T-helper 1 cell treated with Interleukin-12 subunit alpha and Interleukin-12 subunit beta and Interleukin-4 antibody, amounts not matched to agents 30 μg/mL and 1 μg/mL, for 36 hours (primary cell): Measurements from ENCODE around the gene OR5M11.
"Not testable (repeated sequence)": the region's sequence is repeated elsewhere in the genome, so short reads cannot be mapped to it uniquely, and the experiment has no call there.

Source experiments
- H3K27ac Mint-ChIP-seq: one replicate; pipeline ENCODE4 v1.8.0; 2021; ENCODE audit warnings: mild to moderate bottlenecking, mixed read lengths
- H3K27me3 Mint-ChIP-seq: one replicate; pipeline ENCODE4 v1.8.0; 2021; ENCODE audit warnings: low read depth, mixed read lengths
- H3K36me3 Mint-ChIP-seq: one replicate; pipeline ENCODE4 v1.8.0; 2021; ENCODE audit warnings: low read depth, mixed read lengths
- H3K4me1 Mint-ChIP-seq: one replicate; pipeline ENCODE4 v1.8.0; 2021; ENCODE audit warnings: low read depth, mixed read lengths
- H3K4me3 Mint-ChIP-seq: one replicate; pipeline ENCODE4 v1.8.0; 2021; ENCODE audit warnings: mild to moderate bottlenecking, moderate library complexity, mixed read lengths
- H3K9me3 Mint-ChIP-seq: one replicate; pipeline ENCODE4 v1.8.0; 2021; ENCODE audit warnings: mixed read lengths

OR5M11 gene

DNA sequence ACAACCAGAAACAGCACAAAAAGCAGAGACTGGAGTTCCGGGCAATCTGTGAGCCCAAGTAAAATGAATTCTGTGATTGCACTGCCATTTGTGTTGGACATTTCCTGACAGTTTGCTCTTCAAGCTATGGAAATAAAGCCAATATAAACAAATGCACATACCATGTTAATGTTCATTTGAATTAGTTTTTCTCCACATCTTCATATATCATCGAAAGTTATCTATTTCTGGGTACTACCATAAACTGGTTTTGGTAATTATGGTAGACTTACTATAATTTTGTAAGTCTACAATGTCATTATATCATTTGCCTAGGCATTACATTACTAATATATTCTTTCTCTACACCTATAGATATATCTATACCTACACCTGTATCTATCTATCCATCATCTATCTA, at the start of gene OR5M11:
Gene OR5M11, minus strand, starts transcription at position 101 of the 400 bp plus-strand sequence. Its CDS starts 0 bp downstream, at position 101.
- peaks cover 34% of the 10 kb centered on the region for H3K9me3 Mint-ChIP-seq
- no peaks in the 10 kb centered on the region for H3K36me3 Mint-ChIP-seq
- no peak within 1 kb of the TSS for H3K27ac Mint-ChIP-seq
- H3K4me1 Mint-ChIP-seq: no peaks in the 10 kb centered on the region
- no peak within 1 kb of the TSS for H3K4me3 Mint-ChIP-seq
- no peaks in the 10 kb centered on the region for H3K27me3 Mint-ChIP-seq

DNA sequence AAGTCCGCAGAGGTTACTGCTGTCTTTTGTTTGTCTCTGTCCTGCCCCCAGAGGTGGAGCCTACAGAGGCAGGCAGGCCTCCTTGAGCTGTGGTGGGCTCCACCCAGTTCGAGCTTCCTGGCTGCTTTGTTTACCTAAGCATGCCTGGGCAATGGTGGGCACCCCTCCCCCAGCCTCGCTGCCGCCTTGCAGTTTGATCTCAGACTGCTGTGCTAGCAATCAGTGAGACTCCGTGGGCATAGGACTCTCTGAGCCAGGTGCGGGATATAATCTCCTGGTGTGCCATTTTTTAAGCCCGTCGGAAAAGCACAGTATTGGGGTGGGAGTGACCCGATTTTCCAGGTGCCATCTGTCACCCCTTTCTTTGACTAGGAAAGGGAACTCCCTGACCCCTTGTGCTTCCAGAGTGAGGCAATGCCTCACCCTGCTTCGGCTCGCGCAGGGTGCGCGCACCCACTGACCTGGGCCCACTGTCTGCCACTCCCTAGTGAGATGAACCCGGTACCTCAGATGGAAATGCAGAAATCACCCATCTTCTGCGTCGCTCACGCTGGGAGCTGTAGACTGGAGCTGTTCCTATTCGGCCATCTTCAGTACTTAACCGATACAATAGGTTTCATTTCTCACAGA, 49.1 kb upstream of the OR5M11 start:
- peaks cover 17% of the 10 kb centered on the region for H3K9me3 Mint-ChIP-seq
- H3K36me3 Mint-ChIP-seq, H3K27me3 Mint-ChIP-seq, H3K27ac Mint-ChIP-seq, H3K4me3 Mint-ChIP-seq, H3K4me1 Mint-ChIP-seq: not testable (repeated sequence)

- Mint-ChIP-seq H3K4me3 (no peak within 1 kb of the TSS), H3K9me3 (peaks cover 3% of the 10 kb centered on the region), H3K4me1 (no peaks in the 10 kb centered on the region), H3K27me3 (no peaks in the 10 kb centered on the region), H3K27ac (no peak within 1 kb of the TSS), H3K36me3 (no peaks in the 10 kb centered on the region)
These were observed 34.6 kb upstream of the OR5M11 start, which contains the start of gene OR5M10 for GRCh38 chr11:56577621-56578020. OR5M10 (minus strand) TSS chr11:56577721; CDS start chr11:56577721, 0 bp downstream.

GRCh38 chr11:56558574-56558973, 15.5 kb upstream of the OR5M11 start:
- Mint-ChIP-seq H3K4me3 (no peak overlapping the region), H3K27me3 (no peaks in the 10 kb centered on the region), H3K9me3 (peaks cover 28% of the 10 kb centered on the region)

DNA sequence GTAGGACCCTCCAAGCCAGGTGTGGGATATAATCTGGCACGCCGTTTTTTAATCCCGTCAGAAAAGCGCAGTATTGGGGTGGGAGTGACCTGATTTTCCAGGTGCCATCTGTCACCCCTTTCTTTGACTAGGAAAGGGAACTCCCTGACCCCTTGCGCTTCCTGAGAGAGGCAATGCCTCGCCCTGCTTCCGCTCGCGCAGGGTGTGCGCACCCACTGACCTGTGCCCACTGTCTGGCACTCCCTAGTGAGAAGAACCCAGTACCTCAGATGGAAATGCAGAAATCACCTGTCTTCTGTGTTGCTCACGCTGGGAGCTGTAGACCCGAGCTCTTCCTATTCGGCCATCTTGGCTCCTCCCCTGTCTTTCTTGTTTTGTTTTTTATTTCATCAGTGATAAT, 11.6 kb upstream of the OR5M11 start:
- H3K36me3 Mint-ChIP-seq, H3K4me1 Mint-ChIP-seq, H3K27me3 Mint-ChIP-seq, H3K4me3 Mint-ChIP-seq, H3K27ac Mint-ChIP-seq: not testable (repeated sequence)
- H3K9me3 Mint-ChIP-seq: peaks cover 18% of the 10 kb centered on the region

More at GRCh38 chr11:56558574-56558973, 15.5 kb upstream of the OR5M11 start:
- Mint-ChIP-seq H3K36me3 (no peaks in the 10 kb centered on the region), H3K4me1 (no peaks in the 10 kb centered on the region), H3K27ac (no peak overlapping the region)

GRCh38 chr11:56545531-56545930, 2.5 kb upstream of the OR5M11 start:
- H3K9me3 Mint-ChIP-seq: peaks cover 32% of the 10 kb centered on the region
- H3K27ac Mint-ChIP-seq: no peak overlapping the region
- H3K27me3 Mint-ChIP-seq: no peaks in the 10 kb centered on the region
- H3K36me3 Mint-ChIP-seq: no peaks in the 10 kb centered on the region
- H3K4me1 Mint-ChIP-seq: no peaks in the 10 kb centered on the region
- H3K4me3 Mint-ChIP-seq: no peak overlapping the region

GRCh38 chr11:56543739-56544138, 682 bp upstream of the OR5M11 start:
- no peaks in the 10 kb centered on the region for H3K36me3 Mint-ChIP-seq
- H3K4me1 Mint-ChIP-seq: no peaks in the 10 kb centered on the region
- no peak overlapping the region for H3K27ac Mint-ChIP-seq
- no peaks in the 10 kb centered on the region for H3K27me3 Mint-ChIP-seq
- peaks cover 35% of the 10 kb centered on the region for H3K9me3 Mint-ChIP-seq
- no peak overlapping the region for H3K4me3 Mint-ChIP-seq

DNA sequence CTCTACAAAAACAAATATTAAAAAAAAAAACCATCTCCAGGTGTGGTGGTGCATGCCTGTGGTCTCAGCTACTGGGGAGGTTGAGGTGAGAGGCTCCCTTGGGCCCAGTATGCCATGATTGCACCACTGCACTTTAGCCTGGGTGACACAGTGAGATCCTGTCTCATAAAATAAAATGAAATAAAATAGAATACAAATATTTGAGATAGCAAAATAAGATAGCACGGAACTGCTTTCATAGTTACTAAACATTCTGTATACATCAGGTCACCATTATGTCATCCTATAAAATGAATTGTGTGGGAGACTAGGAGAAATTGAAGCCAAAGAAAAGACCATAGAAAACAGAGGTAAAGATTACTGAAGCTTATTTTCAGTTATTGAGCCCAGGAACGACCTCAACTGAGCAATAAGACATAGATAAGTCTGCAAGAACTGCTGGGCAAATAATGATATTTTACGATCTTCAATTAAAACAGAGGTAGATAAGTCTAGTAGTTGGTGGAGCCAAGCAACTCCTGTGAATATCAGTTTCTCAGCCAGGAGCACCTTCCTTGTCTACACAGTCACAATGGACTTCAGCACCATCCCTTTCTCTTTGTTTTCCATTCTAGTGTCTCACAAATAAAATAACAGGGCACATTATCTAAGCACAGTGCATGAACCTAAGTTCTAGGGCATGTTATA, 9.9 kb downstream of the OR5M11 start:
- no peak overlapping the region for H3K27ac Mint-ChIP-seq
- no peaks in the 10 kb centered on the region for H3K36me3 Mint-ChIP-seq
- no peaks in the 10 kb centered on the region for H3K4me1 Mint-ChIP-seq
- no peak overlapping the region for H3K4me3 Mint-ChIP-seq
- no peaks in the 10 kb centered on the region for H3K27me3 Mint-ChIP-seq
- peaks cover 13% of the 10 kb centered on the region for H3K9me3 Mint-ChIP-seq

DNA sequence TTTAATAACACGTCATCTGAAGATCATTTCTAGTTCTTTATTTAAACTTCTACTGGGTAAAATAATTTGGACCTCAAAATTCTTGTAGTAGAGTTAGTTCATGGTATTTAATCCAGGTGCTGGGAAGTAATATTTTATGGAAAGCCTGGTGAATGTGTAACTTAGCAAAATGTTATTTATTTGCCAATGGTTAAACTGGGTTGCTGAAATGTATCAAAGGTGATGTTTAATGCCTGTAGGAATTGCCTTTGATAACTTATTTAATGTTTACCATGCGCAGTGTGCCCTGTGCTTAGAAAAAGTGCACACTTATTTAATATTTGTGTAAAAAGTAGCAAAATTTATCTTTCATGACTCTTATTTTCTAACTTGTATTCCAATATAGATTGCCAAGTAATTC, 11.2 kb downstream of the OR5M11 start:
- Mint-ChIP-seq H3K4me3 (no peak overlapping the region), H3K36me3 (no peaks in the 10 kb centered on the region), H3K27me3 (no peaks in the 10 kb centered on the region), H3K4me1 (no peaks in the 10 kb centered on the region), H3K9me3 (peaks cover 17% of the 10 kb centered on the region), H3K27ac (no peak overlapping the region)

DNA sequence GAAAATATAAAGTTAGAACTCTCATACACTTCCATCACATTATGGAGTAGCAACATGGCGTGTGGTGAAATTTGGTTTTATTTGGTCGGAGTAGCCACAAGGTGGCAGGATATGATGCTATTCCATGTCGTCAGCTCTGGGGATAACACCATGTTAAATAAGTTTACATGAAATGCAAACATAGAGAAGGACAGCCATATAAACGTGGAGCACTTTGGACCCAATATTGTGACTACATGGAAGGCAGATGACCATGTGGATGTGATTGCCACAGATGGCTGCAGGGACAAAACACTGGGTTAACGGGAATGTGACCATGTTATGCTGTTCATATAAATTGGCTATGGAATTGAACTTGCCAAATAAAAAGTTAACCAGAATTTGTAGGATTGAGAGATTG, 21.0 kb downstream of the OR5M11 start:
- Mint-ChIP-seq H3K27ac (no peak overlapping the region), H3K27me3 (no peaks in the 10 kb centered on the region), H3K9me3 (peaks cover 16% of the 10 kb centered on the region), H3K36me3 (no peaks in the 10 kb centered on the region), H3K4me1 (no peaks in the 10 kb centered on the region), H3K4me3 (no peak overlapping the region)

DNA sequence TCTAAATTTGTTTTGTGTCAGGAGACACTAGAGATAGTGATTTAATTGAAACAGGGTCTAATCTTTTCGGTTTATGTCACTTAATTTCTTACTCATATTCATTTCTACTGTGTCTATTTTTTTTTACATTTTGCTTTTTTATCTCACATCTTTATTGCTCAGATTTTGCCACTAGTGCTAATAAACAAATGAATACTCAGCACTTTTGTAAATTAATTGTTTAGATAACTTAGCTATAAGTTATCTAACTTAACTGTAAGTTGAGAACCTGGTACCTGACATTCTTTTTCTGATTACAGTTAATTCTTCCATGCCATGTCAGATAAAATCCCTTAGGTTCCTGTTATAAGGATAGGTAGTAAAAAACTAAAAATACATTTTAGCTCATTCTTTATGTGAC, 29.8 kb downstream of the OR5M11 start:
- Mint-ChIP-seq H3K27me3 (no peaks in the 10 kb centered on the region), H3K4me1 (no peaks in the 10 kb centered on the region), H3K27ac (no peak overlapping the region), H3K4me3 (no peak overlapping the region), H3K36me3 (no peaks in the 10 kb centered on the region), H3K9me3 (peaks cover 13% of the 10 kb centered on the region)

DNA sequence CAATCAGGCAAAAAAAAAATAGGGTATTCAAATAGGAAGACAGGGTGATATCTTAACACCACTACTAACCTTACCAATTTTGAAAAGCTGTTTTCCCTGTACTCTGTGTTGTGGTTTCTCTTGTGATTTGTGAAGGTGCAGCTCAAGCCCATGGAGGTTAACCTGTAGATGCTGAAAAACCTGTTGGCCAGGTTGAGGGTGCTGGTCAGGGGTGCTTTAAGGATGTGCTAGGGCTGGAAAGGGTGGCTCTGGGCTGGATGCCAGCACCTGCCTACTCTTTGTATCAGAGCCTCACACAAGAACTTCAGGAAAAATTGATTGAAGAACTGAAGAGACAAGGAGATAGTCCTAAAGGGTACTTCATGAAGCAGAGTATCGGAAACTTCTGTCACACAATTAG, 33.6 kb downstream of the OR5M11 start:
- H3K27ac Mint-ChIP-seq: no peak overlapping the region
- no peaks in the 10 kb centered on the region for H3K4me1 Mint-ChIP-seq
- no peaks in the 10 kb centered on the region for H3K27me3 Mint-ChIP-seq
- H3K4me3 Mint-ChIP-seq: no peak overlapping the region
- peaks cover 22% of the 10 kb centered on the region for H3K9me3 Mint-ChIP-seq
- no peaks in the 10 kb centered on the region for H3K36me3 Mint-ChIP-seq

- H3K27ac Mint-ChIP-seq: no peak overlapping the region
- H3K4me1 Mint-ChIP-seq: no peaks in the 10 kb centered on the region
- H3K27me3 Mint-ChIP-seq: no peaks in the 10 kb centered on the region
- H3K4me3 Mint-ChIP-seq: no peak overlapping the region
- H3K9me3 Mint-ChIP-seq: peaks cover 24% of the 10 kb centered on the region
- H3K36me3 Mint-ChIP-seq: no peaks in the 10 kb centered on the region
These were observed 46.0 kb downstream of the OR5M11 start for GRCh38 chr11:56497010-56497409.

GRCh38 chr11:56495117-56495516, 47.9 kb downstream of the OR5M11 start:
- no peaks in the 10 kb centered on the region for H3K4me1 Mint-ChIP-seq
- no peak overlapping the region for H3K4me3 Mint-ChIP-seq
- no peaks in the 10 kb centered on the region for H3K27me3 Mint-ChIP-seq
- no peaks in the 10 kb centered on the region for H3K36me3 Mint-ChIP-seq
- H3K9me3 Mint-ChIP-seq: peaks cover 25% of the 10 kb centered on the region
- no peak overlapping the region for H3K27ac Mint-ChIP-seq
